Stimulated activated CD8-positive, alpha-beta memory T cell treated with anti-CD3 and anti-CD28 coated beads, Interleukin-15, amount 100 ng/mL, for 1 hour (primary cell): Measurements from ENCODE around the gene FNDC3B.

ENCODE experiments used
- DNase-seq: peaks from one replicate; pipeline ENCODE4 v3.0.0-alpha.2; 2020; ENCODE audit warnings: low read depth

Gene FNDC3B

GRCh38 chr3:172170073-172170709, 130.8 kb downstream of the FNDC3B start:
- no peak for DNase-seq

DNA sequence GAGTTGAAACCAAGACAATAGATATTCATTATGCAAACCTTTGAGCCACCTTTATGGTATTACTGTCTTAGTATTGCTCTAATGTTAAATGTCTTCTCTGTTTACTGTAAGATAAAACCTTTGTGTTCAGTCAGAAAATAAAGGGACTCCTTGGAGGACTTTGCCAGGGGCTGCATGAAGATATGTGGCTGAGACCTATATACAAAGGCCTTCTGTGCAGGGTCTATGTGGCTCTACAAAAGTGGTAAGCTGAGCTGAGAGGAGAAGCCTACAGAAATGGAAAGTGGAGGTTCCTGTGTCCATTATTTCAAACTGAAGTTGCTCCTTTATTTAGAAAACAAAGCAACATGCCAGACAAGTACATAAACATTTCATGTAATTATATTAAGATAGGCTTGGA, 131.5 kb downstream of the FNDC3B start:
- DNase-seq: no peak

DNA sequence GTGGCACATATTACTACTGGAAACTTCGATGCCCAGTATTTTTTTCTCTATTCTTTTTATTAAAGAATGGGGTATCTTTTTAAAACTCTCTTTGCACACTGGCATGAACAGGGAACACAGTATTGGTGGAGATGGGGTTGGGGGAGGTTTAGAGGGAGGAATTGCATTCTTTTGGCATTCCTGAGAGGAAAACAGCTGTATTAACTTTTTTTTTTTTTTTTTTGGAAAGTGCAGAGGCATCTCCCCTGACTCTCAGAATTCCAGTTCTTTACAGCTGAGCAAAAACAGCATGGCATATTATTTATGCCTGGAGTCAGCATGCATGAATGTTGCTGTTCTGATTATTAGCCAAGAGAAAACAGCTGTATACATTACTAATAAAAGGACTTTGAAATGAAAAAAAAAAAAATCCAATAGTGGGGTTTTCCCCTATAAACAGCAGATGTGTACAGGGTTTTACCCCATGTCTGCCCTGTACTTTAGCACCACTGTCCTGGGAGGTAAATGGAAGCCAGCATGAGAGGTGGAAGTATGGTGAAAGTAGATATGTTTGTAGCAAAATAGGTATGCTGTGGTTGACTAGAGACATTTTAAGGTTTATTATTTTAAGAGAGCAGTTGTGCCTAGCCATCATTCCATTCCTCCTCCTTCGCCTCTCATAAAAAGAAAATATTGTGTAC, 132.2 kb downstream of the FNDC3B start:
- no peak for DNase-seq

GRCh38 chr3:172173316-172174254, 134.2 kb downstream of the FNDC3B start:
- DNase-seq: no peak

GRCh38 chr3:172174513-172175253, 135.3 kb downstream of the FNDC3B start:
- DNase-seq: no peak

GRCh38 chr3:172175254-172175599, 135.8 kb downstream of the FNDC3B start:
- no peak for DNase-seq

DNA sequence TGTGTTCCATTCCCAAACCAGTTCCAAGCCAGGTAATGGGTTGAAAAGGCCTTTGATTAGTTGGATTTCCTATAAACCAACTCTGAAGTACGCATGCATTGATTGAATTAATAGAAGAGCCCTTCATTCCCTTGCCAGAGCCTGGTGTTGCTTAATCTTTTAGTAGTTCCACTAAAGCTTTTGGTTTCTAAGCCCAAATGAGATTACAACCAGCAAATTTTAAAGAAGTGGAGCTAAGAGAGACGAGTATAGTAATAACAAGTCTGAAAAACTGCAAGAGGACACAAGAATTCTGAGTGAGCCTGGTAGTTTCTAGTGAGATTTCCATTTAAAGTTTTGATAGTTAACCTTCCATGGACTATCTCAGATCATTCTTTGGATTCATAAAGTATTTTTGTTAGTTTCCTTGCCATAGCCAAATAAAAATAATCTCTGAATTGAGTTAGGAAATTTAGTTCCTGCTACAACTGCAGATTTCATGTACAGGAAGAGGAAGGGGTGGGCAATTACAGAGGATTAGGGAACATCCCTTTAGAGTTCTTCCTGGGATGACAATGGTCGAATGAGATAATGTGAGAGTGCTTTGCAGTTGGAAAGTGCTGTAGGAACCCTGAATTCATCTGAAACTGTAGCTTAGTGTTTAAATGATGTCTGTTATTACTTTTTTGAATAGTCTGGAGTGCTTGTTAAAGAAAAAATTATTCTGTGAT, 136.8 kb downstream of the FNDC3B start:
- DNase-seq: no peak

DNA sequence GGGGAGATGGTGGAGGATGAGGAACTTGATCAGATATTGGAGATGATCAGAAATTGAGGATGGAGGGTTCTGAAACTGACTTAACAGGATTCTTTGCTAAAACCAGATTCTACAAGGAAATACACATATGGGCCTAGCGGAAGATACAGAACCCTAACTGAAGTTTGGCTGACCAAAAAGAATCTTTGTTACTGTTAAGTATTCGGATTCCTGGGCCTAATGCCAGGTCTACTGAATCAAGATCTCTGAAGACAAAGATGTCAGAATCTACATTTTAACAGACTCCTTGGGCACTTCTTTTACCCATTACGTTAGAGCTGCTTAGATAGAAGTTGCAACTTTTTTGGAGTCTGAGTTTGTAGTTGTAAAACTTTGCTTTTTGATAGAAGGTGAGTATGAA, 137.7 kb downstream of the FNDC3B start:
- DNase-seq: no peak

DNA sequence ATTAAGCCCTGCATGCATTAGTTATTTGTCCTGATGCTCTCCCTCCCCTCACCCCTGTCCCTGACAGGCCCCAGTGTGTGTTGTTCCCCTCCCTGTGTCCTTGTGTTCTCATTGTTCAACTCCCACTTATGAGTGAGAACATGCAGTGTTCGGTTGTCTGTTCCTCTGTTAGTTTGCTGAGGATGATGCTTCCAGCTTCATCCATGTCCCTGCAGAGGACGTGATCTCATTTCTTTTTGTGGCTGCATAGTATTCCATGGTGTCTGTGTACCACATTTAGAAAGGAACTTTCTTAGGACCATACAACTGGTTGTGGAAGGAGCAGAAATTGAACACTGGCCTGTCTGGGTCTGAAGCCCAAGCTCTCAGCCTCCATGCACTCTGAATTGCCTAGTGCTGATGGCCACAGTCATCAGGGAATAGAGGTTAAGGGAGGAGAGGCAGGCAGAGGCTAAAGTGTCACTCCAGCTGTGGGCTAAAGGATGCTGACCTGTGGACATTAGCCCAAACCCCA, 138.5 kb downstream of the FNDC3B start:
- no peak for DNase-seq

DNA sequence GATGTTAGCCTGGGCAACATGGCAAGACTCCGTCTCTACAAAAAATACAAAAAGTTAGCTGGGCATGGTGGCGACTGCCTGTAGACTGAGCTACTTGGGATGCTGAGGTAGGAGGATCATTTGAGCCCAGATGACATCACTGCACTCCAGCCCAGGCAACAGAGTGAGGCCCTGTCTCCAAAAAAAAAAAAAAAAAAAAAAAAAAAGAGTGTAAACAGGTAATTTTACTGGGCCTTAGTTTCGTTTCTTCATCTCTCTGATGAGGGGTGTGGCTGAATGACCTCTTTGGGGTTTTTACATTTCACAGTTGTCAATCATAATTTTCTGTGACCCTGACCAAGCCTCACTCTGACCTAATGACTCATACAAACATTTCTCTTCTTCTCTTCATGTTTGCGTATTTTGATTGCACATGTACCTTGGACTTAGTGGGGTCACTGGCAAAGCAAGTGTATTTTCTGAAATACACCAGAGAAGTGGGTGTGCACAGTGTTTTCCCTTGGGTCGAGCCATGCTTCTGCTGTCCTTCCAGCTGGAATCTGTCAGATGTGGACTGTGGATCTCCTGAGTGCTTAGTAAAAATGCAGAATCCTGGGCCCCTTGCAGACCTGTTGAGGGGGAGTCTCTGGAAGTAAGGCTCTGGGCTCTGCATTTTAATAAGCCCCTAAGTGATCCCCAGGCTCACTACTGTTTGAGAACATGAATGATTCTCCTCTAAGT, 140.5 kb downstream of the FNDC3B start:
- no peak for DNase-seq

GRCh38 chr3:172180473-172180872, 141.1 kb downstream of the FNDC3B start:
- no peak for DNase-seq

GRCh38 chr3:172181932-172182586, 142.7 kb downstream of the FNDC3B start:
- DNase-seq: no peak

GRCh38 chr3:172182797-172183196, 143.4 kb downstream of the FNDC3B start:
- DNase-seq: no peak

GRCh38 chr3:172184106-172184822, 144.9 kb downstream of the FNDC3B start:
- DNase-seq: no peak

- DNase-seq: no peak
Measured at GRCh38 chr3:172185907-172186306, 146.5 kb downstream of the FNDC3B start.

DNA sequence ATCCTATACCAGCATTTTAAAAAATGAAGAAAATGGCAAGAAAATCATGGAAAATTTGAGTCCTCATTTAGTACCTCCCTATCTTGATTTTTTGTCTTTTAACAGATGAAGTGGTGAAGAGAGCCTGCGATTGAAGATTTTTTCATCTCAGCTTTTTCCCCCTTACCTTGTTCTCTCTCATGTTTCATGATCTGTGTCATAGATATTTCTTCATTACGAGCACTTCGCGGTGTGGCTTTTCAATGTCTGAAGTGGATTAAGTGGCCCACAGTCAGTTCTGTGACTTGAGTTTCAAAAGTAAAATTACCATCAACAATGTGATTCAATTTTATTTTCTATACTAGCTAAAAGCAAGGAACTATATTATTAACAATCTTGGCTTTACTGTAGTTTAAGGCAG, 147.2 kb downstream of the FNDC3B start:
- DNase-seq: no peak

- DNase-seq: no peak
Measured at GRCh38 chr3:172187511-172187910, 148.1 kb downstream of the FNDC3B start.

- DNase-seq: no peak
Measured at GRCh38 chr3:172188511-172188910, 149.1 kb downstream of the FNDC3B start.

GRCh38 chr3:172189213-172189612, 149.8 kb downstream of the FNDC3B start:
- DNase-seq: no peak
